GM12878 (cell line): ENCODE measurements around the gene LCOR. TPM values are rescaled to one million over a fixed set of nuclear protein-coding genes. Genes with fewer than 3 reads are reported as not detected.

Experiments used
- ATAC-seq: fragments of 200-7000 bp; cut with Tn5 transposase; 3 replicates; pipeline ENCODE4 v1.9.1; 2020; ENCODE audit warnings: mild to moderate bottlenecking, moderate library complexity
- BruUV-seq: library from RNA; stranded (reverse); fragments of 400-500 nt; replicated peaks from 2 replicates; lab custom pipeline; 2021; lab: Mats Ljungman, UMichigan
- CTCF ChIA-PET: fragments of 300-600 bp; sonication (Branson Sonifier 250); formaldehyde crosslinking; extraction: SDS; loops from one replicate; lab custom pipeline; 2021; ENCODE audit warnings: inconsistent platforms; lab: Yijun Ruan, JAX
- POLR2A ChIA-PET: fragments of 350-600 bp; formaldehyde crosslinking; extraction: SDS; loops from one replicate; lab custom pipeline; 2021; ENCODE audit warnings: inconsistent platforms; lab: Charles Lee
- RAD21 ChIA-PET: fragments of 300-600 bp; sonication (Branson Sonifier 250); formaldehyde crosslinking; loops from one replicate; lab custom pipeline; 2023; ENCODE audit warnings: antibody characterized with exemption; ENCODE audit not compliant: unreplicated experiment; lab: Charles Lee
- SMC1A ChIA-PET: fragments of 300-600 bp; sonication (Branson Sonifier 250); formaldehyde crosslinking; loops from one replicate; lab custom pipeline; 2023; ENCODE audit not compliant: unreplicated experiment, uncharacterized antibody; lab: Charles Lee
- DNase-seq: peaks from one replicate; pipeline ENCODE4 v3.0.0-alpha.2; 2011; ENCODE audit warnings: low read depth, low spot score
- FAIRE-seq: peaks from 3 replicates; lab custom pipeline; 2011; peaks lifted over from hg19 to GRCh38; lab: Jason Lieb, UNC
- H2AFZ ChIP-seq: 2 replicates; pipeline ENCODE4 v1.6.0; 2011; ENCODE audit warnings: low read depth, low read length, control low read depth; ENCODE audit not compliant: control insufficient read depth
- H3K27ac ChIP-seq: 2 replicates; pipeline ENCODE4 v1.5.1; 2011; ENCODE audit warnings: control low read depth; ENCODE audit not compliant: control insufficient read depth, insufficient read depth
- H3K27me3 ChIP-seq, 2 experiments: replicated peaks in 1 of 2; 2 replicates each; pipeline versions ENCODE4 v1.6.0 to v1.6.1; 2011; ENCODE audit warnings: low read length in 1 of 2; ENCODE audit not compliant: control insufficient read depth in 2 of 2, insufficient read depth in 2 of 2
- H3K36me3 ChIP-seq, 2 experiments: 2 replicates each; pipeline ENCODE4 v1.5.1; 2011; ENCODE audit warnings: low read length in 1 of 2; ENCODE audit not compliant: control insufficient read depth in 2 of 2, insufficient read depth in 2 of 2
- H3K4me1 ChIP-seq: 2 replicates; pipeline ENCODE4 v1.6.1; 2011; ENCODE audit warnings: mild to moderate bottlenecking, low read length, moderate library complexity, mixed read lengths; ENCODE audit not compliant: control insufficient read depth, insufficient read depth
- H3K4me2 ChIP-seq: 2 replicates; pipeline ENCODE4 v1.6.0; 2011; ENCODE audit warnings: control low read depth; ENCODE audit not compliant: control insufficient read depth, insufficient read depth
- H3K4me3 ChIP-seq: fragments of 200-600 bp; sonication (generic); 2 replicates; pipeline ENCODE4 v1.5.1; 2016
- H3K79me2 ChIP-seq: 2 replicates; pipeline ENCODE4 v1.6.0; 2011; ENCODE audit warnings: low read length; ENCODE audit not compliant: control insufficient read depth, insufficient read depth
- H3K9ac ChIP-seq: 2 replicates; pipeline ENCODE4 v1.8.0; 2011; ENCODE audit warnings: low read length, control low read depth, mixed read lengths; ENCODE audit not compliant: control insufficient read depth, insufficient read depth
- H3K9me3 ChIP-seq: replicated peaks from 3 replicates; pipeline ENCODE4 v1.5.1; 2011; ENCODE audit warnings: mild to moderate bottlenecking, low read length; ENCODE audit not compliant: control insufficient read depth, insufficient read depth
- H4K20me1 ChIP-seq: 2 replicates; pipeline ENCODE4 v1.6.0; 2011; ENCODE audit not compliant: control insufficient read depth, insufficient read depth
- CHD1 ChIP-seq: IDR thresholded peaks from 2 replicates; pipeline ENCODE4 v1.6.1; 2012; ENCODE audit warnings: low read depth, low read length, improper control_type of control experiment
- CTCF ChIP-seq, 3 experiments: IDR thresholded peaks in 2 of 3; conservative IDR thresholded peaks in 1 of 3; 2 replicates each; pipeline ENCODE4 v1.5.1; 2011; ENCODE audit warnings: low read depth in 3 of 3, low read length in 3 of 3, mild to moderate bottlenecking in 3 of 3, control low read depth in 2 of 3, moderate library complexity in 2 of 3, inconsistent platforms in 1 of 3, mixed read lengths in 1 of 3; ENCODE audit not compliant: control insufficient read depth in 2 of 3, insufficient read depth in 1 of 3; ENCODE audit errors: extremely low read depth in 1 of 3
- E2F8 ChIP-seq: fragments of 450-650 bp; IDR thresholded peaks from 2 replicates; pipeline ENCODE4 v1.6.1; 2018; ENCODE audit warnings: mild to moderate bottlenecking, low read depth, moderate library complexity; ENCODE audit not compliant: partially characterized antibody
- ELK1 ChIP-seq: IDR thresholded peaks from 2 replicates; pipeline ENCODE4 v1.6.1; 2012; ENCODE audit warnings: low read depth, low read length, improper control_type of control experiment
- SMC3 ChIP-seq: IDR thresholded peaks from 2 replicates; pipeline ENCODE4 v1.6.1; 2011; ENCODE audit warnings: low read length, improper control_type of control experiment, borderline replicate concordance
- YY1 ChIP-seq: IDR thresholded peaks from 2 replicates; pipeline ENCODE4 v1.6.1; 2011; ENCODE audit warnings: low read depth, mild to moderate bottlenecking, low read length
- WGBS: methylation state at CpG from one replicate; pipeline ENCODE4 v1.1.6; 2016; ENCODE audit warnings: low lambda C conversion rate; ENCODE audit not compliant: insufficient replicate concordance, insufficient coverage; ENCODE audit errors: missing lambda C conversion rate; 5-methylcytosine and 5-hydroxymethylcytosine counted together
- in situ Hi-C: fragments of 300-500 bp; cut with MboI; formaldehyde crosslinking; loops from 9 replicates; pipeline ENCODE4 v1.14.3; 2018; ENCODE audit warnings: mixed read lengths
- intact Hi-C: fragments of 100-400 bp; cut with micrococcal nuclease; formaldehyde crosslinking; loops from one replicate; pipeline ENCODE4 v1.14.2; 2022; ENCODE audit not compliant: unreplicated experiment
- polyA plus RNA-seq, 11 experiments: library from polyadenylated mRNA; depleted of rRNA in 4 of 11; unstranded in 6 of 11; stranded (reverse) in 5 of 11; fragments of >200 nt; fragmentation: Nextera tagmentation in 4 of 11; fragmentation: Illumina TruSeq in 1 of 11; extraction: Ambion mirVana in 4 of 11; extraction: Trizol in 1 of 11; gene quantifications; 1 replicate in 1 of 11; 2 replicates in 10 of 11; pipeline versions ENCODE4 v1.2.1 to v1.2.3, GENCODE V29; 2011 to 2016; ENCODE audit warnings: inconsistent platforms in 2 of 11, missing spikeins in 2 of 11, low read depth in 1 of 11
- total RNA-seq, 4 experiments: library from RNA; depleted of rRNA in 3 of 4; stranded (reverse); fragments of >200 nt in 3 of 4; fragmentation: Illumina TruSeq in 1 of 4; extraction: Trizol in 1 of 4; gene quantifications; 2 replicates each; pipeline versions ENCODE4 v1.2.1 to v1.2.3, GENCODE V29; 2013 to 2021
- TF ChIP-seq, protein P1 (sequence below): fragments of 450-650 bp; IDR thresholded peaks from 2 replicates; pipeline ENCODE4 v1.6.1; 2016; ENCODE audit warnings: mild to moderate bottlenecking, moderate library complexity, borderline replicate concordance

The LCOR gene
- total and polyA plus RNA-seq, 10 of the 15 experiments (the other 5 are each of a cell fraction or from before 2014, with no cell fraction given): 1.6 to 22.0 (median 13.2) TPM

DNA sequence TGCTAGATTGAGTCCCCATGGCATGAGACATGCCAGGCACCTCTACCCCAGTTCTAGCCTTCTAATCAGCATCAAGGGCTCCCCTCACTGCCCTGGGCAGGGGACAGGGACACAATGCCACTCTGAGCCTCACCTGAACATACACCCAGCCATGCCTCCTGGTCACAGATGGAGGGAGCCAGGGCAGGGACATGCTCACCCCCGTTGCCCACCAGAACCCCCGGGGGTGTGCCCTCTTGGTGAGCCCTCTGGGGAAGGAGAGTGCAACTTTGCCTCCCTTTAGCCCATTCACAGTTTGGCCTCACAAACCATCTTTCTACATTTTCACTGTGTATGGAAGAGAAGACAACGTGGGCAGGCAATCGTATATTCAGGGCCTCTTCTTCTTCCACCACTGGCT is 167.2 kb downstream of the LCOR start (continued):
- TF ChIP-seq, protein P1, sequence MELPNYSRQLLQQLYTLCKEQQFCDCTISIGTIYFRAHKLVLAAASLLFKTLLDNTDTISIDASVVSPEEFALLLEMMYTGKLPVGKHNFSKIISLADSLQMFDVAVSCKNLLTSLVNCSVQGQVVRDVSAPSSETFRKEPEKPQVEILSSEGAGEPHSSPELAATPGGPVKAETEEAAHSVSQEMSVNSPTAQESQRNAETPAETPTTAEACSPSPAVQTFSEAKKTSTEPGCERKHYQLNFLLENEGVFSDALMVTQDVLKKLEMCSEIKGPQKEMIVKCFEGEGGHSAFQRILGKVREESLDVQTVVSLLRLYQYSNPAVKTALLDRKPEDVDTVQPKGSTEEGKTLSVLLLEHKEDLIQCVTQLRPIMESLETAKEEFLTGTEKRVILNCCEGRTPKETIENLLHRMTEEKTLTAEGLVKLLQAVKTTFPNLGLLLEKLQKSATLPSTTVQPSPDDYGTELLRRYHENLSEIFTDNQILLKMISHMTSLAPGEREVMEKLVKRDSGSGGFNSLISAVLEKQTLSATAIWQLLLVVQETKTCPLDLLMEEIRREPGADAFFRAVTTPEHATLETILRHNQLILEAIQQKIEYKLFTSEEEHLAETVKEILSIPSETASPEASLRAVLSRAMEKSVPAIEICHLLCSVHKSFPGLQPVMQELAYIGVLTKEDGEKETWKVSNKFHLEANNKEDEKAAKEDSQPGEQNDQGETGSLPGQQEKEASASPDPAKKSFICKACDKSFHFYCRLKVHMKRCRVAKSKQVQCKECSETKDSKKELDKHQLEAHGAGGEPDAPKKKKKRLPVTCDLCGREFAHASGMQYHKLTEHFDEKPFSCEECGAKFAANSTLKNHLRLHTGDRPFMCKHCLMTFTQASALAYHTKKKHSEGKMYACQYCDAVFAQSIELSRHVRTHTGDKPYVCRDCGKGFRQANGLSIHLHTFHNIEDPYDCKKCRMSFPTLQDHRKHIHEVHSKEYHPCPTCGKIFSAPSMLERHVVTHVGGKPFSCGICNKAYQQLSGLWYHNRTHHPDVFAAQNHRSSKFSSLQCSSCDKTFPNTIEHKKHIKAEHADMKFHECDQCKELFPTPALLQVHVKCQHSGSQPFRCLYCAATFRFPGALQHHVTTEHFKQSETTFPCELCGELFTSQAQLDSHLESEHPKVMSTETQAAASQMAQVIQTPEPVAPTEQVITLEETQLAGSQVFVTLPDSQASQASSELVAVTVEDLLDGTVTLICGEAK: no peak

- H3K27me3 ChIP-seq: no peaks in the 10 kb centered on the region
- FAIRE-seq: no peak
- no peak overlapping the region for H2AFZ ChIP-seq
- no peak for ATAC-seq
- H3K4me3 ChIP-seq: no peak overlapping the region
- H3K27ac ChIP-seq: no peak overlapping the region
- no peaks in the 10 kb centered on the region for H3K79me2 ChIP-seq
- ChIA-PET CTCF (no interaction called here), RAD21 (no interaction called here), SMC1A (interaction anchor here (0.6 kb wide), 1 partner anchor 22 kb away, joined by 3 read pairs; no protein-coding TSS in a partner anchor), POLR2A (no interaction called here)
- H3K36me3 ChIP-seq: no peaks in the 10 kb centered on the region
- no peaks in the 10 kb centered on the region; the same call in 2 of the 3 replicates for H3K9me3 ChIP-seq
- TF ChIP-seq CTCF (IDR thresholded peaks at IDR 0.05 in 2 of 3, conservative IDR thresholded peaks at IDR 0.05 in 1 of 3; ENCODE audit: control insufficient read depth in 2 of 3, extremely low read depth in 1 of 3, insufficient read depth in 1 of 3, low read depth in 3 of 3, low read length in 3 of 3) (no peak), YY1 (no peak), E2F8 (no peak), ELK1 (no peak), SMC3 (no peak), CHD1 (no peak)
- no peaks in the 10 kb centered on the region for H4K20me1 ChIP-seq
- WGBS: 50% methylated on average over 4 of the region's 4 CpGs
- H3K9ac ChIP-seq: no peak overlapping the region
- in situ Hi-C loops (no loop called here), intact Hi-C loops (no loop called here)
- no TSS peak for BruUV-seq
- no peak overlapping the region for H3K4me2 ChIP-seq
- DNase-seq: no peak
- no peaks in the 10 kb centered on the region for H3K4me1 ChIP-seq
These were observed 167.9 kb downstream of the LCOR start for GRCh38 chr10:96999987-97000386.
